Activated naive CD8-positive, alpha-beta T cell treated with anti-CD3 and anti-CD28 coated beads, Interleukin-2, amount 50 U/mL, for 16 hours (primary cell): Measurements from ENCODE around the gene TTLL8.

Experiments used
- DNase-seq: peaks from one replicate; pipeline ENCODE4 v3.0.0-alpha.2; 2020; ENCODE audit warnings: low read depth, low spot score

TTLL8 gene

DNA sequence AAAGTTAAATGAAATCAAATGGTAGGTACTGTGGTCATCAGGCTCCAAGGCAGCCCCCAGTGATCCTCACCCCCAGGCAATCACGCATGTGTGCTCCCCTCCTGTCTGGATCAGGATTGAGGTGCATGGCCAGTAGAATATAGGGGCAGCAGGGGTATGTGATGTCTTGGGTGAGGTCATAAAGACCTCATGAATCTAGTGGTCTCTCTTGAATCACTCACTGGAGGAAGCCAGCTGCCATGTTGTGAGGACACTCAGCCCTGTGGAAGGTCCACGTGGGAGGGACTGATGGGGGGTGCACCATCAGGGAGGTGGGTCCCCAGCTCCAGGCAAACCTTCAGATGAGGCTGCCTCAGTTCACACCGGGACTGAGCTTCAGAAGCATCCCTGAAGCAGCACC is 38.8 kb downstream of the TTLL8 start:
- no peak for DNase-seq

DNA sequence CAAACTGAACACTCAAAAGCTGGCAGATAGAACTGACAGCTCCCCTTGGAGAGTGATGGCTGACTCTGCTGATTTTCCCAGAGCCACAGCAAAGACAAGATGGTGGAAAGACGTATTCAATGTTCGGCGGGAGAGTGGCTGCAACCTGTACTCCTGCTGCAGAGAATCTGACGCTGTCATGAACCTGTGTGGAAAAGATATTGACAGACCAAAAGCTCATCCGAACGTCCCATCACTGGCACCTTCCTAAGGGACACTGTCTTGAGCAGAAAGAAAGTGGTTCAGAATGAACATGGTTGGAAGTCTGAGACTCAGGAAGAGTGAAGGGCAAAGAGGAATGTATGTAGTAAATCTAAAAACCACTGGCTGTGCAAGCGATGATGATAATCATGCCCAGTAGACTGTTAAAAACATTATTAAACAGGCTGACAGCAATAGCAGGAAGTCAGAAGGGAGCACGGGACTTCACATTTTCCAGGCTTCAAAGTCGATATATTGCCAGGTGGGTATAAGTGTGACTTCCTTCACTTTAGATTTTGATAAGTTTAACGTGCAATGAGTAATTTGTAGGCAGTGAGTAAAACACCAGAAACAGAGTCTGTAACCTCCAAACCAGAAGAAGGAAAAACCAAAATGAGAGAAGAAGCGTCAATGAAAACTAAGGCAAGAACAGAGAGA is 39.4 kb downstream of the TTLL8 start:
- no peak for DNase-seq

GRCh38 chr22:50017701-50018224 is 40.3 kb downstream of the TTLL8 start:
- no peak for DNase-seq

DNA sequence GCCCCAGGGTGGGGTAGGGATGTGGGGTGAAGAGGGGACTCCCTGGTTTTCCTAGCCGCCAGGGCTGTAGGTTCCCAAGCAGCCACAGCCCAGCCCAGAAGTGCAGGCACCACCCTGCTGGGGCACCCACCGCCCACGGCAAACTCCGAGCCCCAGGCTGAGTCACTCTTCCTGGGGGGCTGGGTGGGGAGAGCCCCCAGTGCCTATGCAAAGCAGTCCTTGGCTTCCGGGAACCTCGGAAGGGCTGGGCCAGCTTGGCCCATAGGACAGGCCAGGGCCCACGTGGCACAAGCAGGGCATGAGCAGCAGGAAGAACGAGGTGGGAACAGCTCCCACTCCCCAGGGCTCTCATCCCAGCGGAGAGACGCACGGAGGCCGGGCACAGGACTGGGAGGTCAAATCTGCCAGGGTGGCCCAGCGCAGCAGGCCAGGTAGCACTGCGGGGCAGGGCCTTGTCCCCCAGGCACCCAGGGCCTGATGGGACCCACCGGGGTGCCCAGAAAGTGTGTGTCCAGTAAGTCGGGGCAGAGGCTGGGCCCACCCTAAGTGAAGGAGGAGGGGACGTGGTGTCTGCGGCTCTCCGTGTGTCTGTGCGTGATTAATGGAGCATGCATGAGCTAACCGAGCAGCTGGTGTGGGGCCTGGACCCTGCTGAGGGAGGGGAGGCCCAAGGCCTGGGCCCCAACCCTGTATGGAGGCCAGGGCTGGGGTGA is 41.0 kb downstream of the TTLL8 start:
- DNase-seq: peak; percentile 52

- no peak for DNase-seq
These were observed 41.6 kb downstream of the TTLL8 start for GRCh38 chr22:50016308-50016987.

DNA sequence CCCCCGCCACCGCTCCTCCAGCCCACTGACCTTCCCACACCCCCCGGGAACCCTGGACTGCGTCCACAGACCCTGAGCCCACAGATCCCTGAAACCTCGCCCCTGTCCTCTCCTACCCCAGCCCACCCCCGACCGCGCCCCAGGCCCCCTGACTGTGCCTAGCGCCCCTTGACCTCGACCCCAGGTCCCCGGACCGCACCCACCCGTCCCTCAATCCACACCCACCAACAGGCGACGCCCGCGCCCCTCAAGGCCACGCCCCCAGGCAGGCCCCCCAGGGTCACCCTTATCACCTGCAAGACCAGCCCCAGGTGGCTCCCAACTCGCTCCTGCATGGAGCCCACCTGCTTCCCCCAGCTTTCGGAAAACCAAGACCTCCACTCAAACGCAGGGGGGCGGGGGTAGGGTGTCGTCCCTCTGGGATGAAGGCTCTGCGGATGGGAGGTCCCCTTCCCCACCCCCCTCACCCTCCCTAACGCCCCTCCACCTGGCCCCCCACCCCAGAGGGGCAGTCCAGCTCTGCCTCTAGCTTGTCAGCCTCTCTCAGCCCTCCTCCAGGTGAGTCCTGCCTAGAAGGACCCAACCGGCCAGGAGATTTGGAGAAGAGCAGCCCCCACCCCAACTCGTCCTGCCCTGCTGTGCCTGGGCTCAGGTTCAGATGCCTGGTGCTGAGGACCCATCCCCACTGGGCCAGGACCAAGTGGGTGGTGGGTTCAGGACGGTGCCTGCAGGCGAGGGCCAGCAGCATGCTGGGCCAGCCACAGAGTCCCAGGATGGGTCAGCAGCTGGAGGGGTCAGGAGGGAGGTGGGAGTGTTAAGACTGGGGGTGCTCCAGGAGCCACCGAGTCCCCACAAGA is 42.4 kb downstream of the TTLL8 start:
- no peak for DNase-seq

DNA sequence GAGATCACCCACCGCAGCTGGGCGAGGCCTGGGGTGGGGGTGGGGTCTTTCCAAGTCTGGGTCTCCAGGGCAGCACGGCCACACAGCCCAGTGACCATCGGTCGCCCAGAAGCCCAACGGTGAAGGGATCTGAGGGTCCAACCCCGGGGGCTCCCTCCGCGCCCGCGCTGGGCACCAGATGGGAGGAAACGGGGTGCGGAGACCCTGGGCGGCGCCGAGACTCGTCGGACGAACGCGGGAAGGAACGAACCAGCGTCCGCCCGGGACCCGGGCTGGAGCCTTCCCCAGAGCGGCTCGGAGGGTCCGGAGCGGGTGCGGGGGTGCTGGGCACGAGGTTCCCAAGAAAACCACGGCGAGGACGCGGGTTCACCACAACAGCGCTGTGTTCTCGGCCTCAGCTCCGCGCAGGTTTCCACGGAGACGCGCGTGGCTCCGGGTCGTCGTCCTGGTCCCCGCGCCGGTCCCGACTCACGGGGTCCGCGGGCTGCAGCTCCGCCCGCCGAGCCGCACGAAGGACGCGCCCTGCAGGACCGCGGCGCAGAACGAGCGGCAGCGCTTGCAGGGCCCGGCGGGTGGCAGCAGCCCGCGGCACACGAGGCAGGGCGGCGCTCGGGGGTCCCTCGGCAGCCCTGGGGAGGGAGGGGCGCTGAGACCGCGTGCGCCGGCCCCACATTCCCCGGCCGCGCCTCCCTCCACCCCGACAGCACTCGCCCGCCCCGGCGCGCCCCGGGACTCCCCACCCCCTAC is 43.3 kb downstream of the TTLL8 start:
- no peak for DNase-seq

DNA sequence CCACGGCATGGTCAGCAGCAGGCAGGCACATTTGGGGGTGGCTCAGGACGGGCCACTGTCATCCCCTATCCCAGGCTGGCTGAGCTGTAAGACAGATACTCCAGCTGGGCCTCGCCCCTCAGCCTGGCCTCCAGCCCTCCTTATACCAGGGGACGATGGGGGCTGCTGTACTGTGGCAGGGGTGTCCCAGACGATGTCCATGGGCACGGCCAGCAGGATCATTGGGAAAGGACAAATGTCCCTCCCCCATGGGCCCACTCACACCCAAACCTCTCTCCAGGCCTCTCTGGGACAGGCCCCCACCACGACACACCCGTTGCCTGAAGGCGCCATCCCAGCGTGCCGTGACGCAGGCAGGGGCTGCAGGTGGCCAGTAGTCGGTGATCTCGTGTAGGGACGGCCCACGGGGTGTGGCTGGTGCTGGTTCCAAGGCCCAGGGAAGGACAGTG is 44.0 kb downstream of the TTLL8 start:
- DNase-seq: no peak

- DNase-seq: no peak
These were observed 45.6 kb downstream of the TTLL8 start, which contains the start of gene IL17REL for GRCh38 chr22:50012211-50013181. Gene IL17REL (minus strand): TSS chr22:50012765. CDS start chr22:50012646, 119 bp downstream.

DNA sequence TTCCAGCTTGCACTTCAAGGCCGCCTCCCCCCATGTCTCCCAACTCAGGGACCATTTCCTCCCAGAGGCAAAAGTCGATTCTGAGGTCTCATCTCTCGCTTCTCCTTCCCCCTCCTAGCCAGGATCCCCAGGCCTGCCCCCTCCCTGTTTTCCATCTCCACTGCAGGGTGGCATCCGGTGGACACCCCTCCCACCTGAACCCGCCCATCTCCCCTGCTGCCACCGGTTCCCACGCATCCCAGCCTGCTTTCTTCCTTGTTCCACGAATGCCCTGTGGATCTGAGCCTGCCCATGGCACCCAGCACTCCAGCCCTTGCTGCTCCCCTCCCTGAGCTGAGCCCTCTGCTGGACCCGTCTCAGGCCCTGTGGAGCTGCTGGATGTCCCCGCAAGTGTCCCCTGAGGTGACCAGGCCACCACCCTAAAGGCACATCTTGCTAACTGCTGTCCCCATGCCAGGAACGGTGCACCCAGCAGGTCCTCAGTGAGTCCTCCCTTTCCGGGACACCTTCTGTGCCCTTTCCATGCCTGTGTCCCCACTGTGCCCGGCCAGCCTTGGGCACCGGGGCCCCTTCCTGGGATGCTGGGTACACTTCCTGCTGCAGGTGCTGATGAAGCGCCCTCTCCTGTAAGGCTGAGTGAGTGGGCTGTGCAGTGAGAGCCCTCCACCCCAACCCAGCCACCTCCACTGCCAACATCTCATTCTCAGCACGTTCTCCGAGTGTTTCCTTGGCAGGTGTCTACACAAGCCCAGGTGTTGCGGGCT is 46.5 kb downstream of the TTLL8 start:
- DNase-seq: no peak

- DNase-seq: peak; percentile 29
These were observed 47.2 kb downstream of the TTLL8 start for GRCh38 chr22:50010676-50011446.

DNA sequence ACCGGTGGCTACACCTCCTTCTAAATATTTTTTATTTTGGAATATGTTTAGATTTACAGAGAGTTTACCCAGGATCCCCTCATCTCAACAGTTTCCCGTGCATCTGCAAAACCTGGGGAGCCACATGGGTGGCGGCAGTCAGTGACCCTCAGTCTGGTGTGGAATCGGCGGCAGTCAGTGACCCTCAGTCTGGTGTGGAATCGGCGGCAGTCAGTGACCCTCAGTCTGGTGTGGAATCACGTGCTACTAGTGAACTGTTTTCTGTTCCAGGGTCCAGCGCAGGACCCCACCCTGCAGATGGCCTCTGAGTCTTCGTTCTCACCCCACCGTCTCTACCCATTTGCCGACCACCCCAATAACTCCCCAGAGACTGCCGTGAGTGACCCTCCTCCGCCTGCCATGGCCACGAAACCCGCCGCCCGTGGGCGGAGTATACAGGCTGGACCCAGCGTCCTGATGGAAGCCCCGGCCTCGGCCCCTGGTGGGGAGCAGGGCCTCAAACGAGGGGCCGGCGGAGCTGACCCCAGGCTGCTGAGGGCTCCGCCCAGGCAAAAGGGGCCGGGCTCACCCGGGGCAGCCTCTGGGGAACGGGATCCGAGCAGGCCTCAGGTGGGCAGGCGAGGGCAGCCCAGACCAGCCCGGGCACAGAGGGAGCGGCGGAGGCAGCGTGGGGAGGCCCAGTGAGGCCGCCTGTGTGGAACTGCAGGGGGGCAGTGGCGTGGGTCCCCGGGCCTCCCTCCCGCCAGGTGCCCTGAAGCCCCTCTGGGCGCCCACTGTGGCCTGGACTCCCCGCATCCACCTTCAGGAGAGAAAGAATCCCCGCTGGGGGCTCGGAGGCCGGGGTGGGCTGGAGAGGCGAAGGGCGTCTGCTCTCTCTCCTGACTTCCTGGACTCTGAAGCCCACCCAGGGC is 48.1 kb downstream of the TTLL8 start:
- DNase-seq: no peak

DNA sequence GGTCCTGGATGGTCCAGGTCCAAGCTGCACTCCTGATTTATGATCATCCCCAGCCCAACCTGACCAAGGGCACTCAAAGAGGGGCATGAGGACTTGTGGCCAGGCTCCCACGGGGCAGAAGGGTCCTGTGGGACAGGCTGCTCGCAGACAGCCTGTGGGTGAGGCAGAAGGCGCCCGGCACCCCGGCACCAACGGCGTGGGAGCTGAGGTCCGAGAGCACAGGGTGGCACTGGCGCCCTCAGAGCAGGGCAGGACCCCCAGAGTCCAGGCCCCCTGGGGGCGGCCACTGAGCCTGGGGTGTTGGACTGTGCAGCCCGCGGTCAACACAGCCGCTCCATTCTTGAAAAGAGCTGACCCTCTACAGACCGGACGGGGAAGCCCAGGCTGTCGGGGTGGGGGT is 48.8 kb downstream of the TTLL8 start:
- no peak for DNase-seq

- DNase-seq: no peak
These were observed 49.7 kb downstream of the TTLL8 start for GRCh38 chr22:50008151-50009040.

- DNase-seq: no peak
These were observed 51.0 kb downstream of the TTLL8 start for GRCh38 chr22:50007057-50007511.

DNA sequence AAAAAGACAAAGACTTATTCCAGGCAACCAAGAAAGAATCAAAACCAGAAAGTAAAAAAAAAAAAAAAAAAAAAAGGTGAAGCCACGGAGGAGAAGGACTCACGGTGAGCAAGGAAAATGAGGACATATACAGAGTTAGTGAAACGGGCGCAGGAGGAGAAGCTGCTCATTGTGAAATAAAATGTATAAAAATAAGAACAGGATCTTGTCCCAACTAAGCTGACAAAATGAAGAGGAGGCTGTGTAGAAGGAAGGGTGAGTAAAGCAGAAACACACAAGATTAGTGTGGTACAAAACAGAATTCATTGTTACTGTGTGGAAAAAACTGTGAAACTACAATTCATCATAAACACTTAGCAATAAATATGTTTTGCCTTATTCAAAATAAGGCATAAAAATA is 53.2 kb downstream of the TTLL8 start:
- DNase-seq: no peak
